HEK293 (cell line): ENCODE measurements around the gene OR1J4.

Experiments
- CTCF ChIA-PET: fragments of 350-600 bp; formaldehyde crosslinking; extraction: SDS; loops from one replicate; lab custom pipeline; 2021; ENCODE audit warnings: antibody characterized with exemption; lab: Yijun Ruan, JAX
- POLR2A ChIA-PET: fragments of 300-600 bp; formaldehyde crosslinking; extraction: SDS; loops from one replicate; lab custom pipeline; 2020; ENCODE audit warnings: antibody characterized with exemption, inconsistent platforms; lab: Yijun Ruan, JAX
- H3K27ac ChIP-seq: fragments of 200-500 bp; sonication (Bioruptor generic); 2 replicates; pipeline ENCODE4 v1.5.1; 2014; ENCODE audit warnings: low read depth, low read length, control low read depth, inconsistent platforms; ENCODE audit errors: extremely low read depth
- H3K36me3 ChIP-seq, 2 experiments: fragments of 200-500 bp in 1 of 2; sonication (Bioruptor generic) in 1 of 2; 1 replicate in 1 of 2; 2 replicates in 1 of 2; pipeline ENCODE4 v1.5.1; 2014 to 2017; ENCODE audit warnings: inconsistent platforms in 2 of 2, low read length in 2 of 2; ENCODE audit not compliant: control insufficient read depth in 2 of 2, insufficient read depth in 1 of 2
- H3K4me1 ChIP-seq: fragments of 200-500 bp; sonication (Bioruptor generic); 2 replicates; pipeline ENCODE4 v1.5.1; 2014; ENCODE audit warnings: mild to moderate bottlenecking, low read length, inconsistent platforms; ENCODE audit not compliant: control insufficient read depth, insufficient read depth
- H3K4me3 ChIP-seq: 2 replicates; pipeline ENCODE4 v1.5.1; 2011; ENCODE audit warnings: low read depth, mild to moderate bottlenecking, control low read depth, low read length, moderate library complexity
- H3K9me3 ChIP-seq: fragments of 200-500 bp; sonication (Bioruptor generic); 2 replicates; pipeline ENCODE4 v1.5.1; 2014; ENCODE audit warnings: low read depth, low read length, inconsistent platforms; ENCODE audit not compliant: control insufficient read depth, insufficient read depth
- BCL11B ChIP-seq: fragments of 450-650 bp; formaldehyde crosslinking; IDR thresholded peaks from 2 replicates; pipeline ENCODE4 v1.5.1; 2016; ENCODE audit warnings: low read depth, missing biosample characterization, missing genetic modification characterization
- GLI4 ChIP-seq: fragments of 450-650 bp; formaldehyde crosslinking; IDR thresholded peaks from 2 replicates; pipeline ENCODE4 v1.5.1; 2016; ENCODE audit warnings: missing biosample characterization, missing genetic modification characterization
- GLIS1 ChIP-seq: fragments of 450-650 bp; formaldehyde crosslinking; IDR thresholded peaks from 2 replicates; pipeline ENCODE4 v1.5.1; 2016; ENCODE audit warnings: missing biosample characterization, missing genetic modification characterization
- REPIN1 ChIP-seq: fragments of 450-650 bp; formaldehyde crosslinking; IDR thresholded peaks from 2 replicates; pipeline ENCODE4 v1.5.1; 2017; ENCODE audit warnings: missing biosample characterization, missing genetic modification characterization, low read depth
- SCRT2 ChIP-seq: fragments of 450-650 bp; formaldehyde crosslinking; IDR thresholded peaks from 2 replicates; pipeline ENCODE4 v1.5.1; 2016; ENCODE audit warnings: missing biosample characterization, missing genetic modification characterization
- SETDB1 ChIP-seq: IDR thresholded peaks from one replicate; pipeline ENCODE4 v1.6.1; 2017; ENCODE audit warnings: mild to moderate bottlenecking, low read length, moderate library complexity, mixed read lengths; ENCODE audit not compliant: insufficient read length
- TCF7L2 ChIP-seq: IDR thresholded peaks from 2 replicates; pipeline ENCODE4 v1.6.1; 2011; ENCODE audit warnings: low read depth, mild to moderate bottlenecking, inconsistent platforms, low read length, moderate library complexity, borderline replicate concordance
- ZFHX2 ChIP-seq: fragments of 450-650 bp; formaldehyde crosslinking; conservative IDR thresholded peaks from 2 replicates; pipeline ENCODE4 v1.5.1; 2016; ENCODE audit warnings: missing biosample characterization, missing genetic modification characterization
- ZIC2 ChIP-seq: fragments of 450-650 bp; formaldehyde crosslinking; IDR thresholded peaks from 2 replicates; pipeline ENCODE4 v1.5.1; 2016; ENCODE audit warnings: missing biosample characterization, missing genetic modification characterization
- ZNF114 ChIP-seq: fragments of 450-650 bp; formaldehyde crosslinking; IDR thresholded peaks from 2 replicates; pipeline ENCODE4 v1.5.0; 2017; ENCODE audit warnings: missing biosample characterization, missing genetic modification characterization
- ZNF140 ChIP-seq: fragments of 450-650 bp; formaldehyde crosslinking; IDR thresholded peaks from 2 replicates; pipeline ENCODE4 v1.5.1; 2016; ENCODE audit warnings: missing biosample characterization, missing genetic modification characterization
- ZNF184 ChIP-seq: fragments of 450-650 bp; IDR thresholded peaks from 2 replicates; pipeline ENCODE4 v1.5.1; 2018; ENCODE audit warnings: missing biosample characterization, mild to moderate bottlenecking, missing genetic modification characterization
- ZNF211 ChIP-seq: fragments of 450-650 bp; formaldehyde crosslinking; IDR thresholded peaks from 2 replicates; pipeline ENCODE4 v1.5.1; 2016; ENCODE audit warnings: low read depth, missing biosample characterization, missing genetic modification characterization
- ZNF214 ChIP-seq: fragments of 450-650 bp; formaldehyde crosslinking; IDR thresholded peaks from 2 replicates; pipeline ENCODE4 v1.5.1; 2017; ENCODE audit warnings: missing biosample characterization, mild to moderate bottlenecking, missing genetic modification characterization, borderline replicate concordance
- ZNF24 ChIP-seq: fragments of 450-650 bp; formaldehyde crosslinking; IDR thresholded peaks from 2 replicates; pipeline ENCODE4 v1.5.1; 2016; ENCODE audit warnings: missing biosample characterization, missing genetic modification characterization
- ZNF266 ChIP-seq: fragments of 450-650 bp; formaldehyde crosslinking; IDR thresholded peaks from 2 replicates; pipeline ENCODE4 v1.5.1; 2016; ENCODE audit warnings: missing biosample characterization, missing genetic modification characterization, low read depth
- ZNF292 ChIP-seq: fragments of 450-650 bp; formaldehyde crosslinking; IDR thresholded peaks from 2 replicates; pipeline ENCODE4 v1.5.1; 2016; ENCODE audit warnings: low read depth, missing biosample characterization, missing genetic modification characterization, borderline replicate concordance
- ZNF311 ChIP-seq: fragments of 450-650 bp; formaldehyde crosslinking; IDR thresholded peaks from 2 replicates; pipeline ENCODE4 v1.5.1; 2017; ENCODE audit warnings: missing biosample characterization, missing genetic modification characterization, borderline replicate concordance
- ZNF335 ChIP-seq: fragments of 450-650 bp; formaldehyde crosslinking; conservative IDR thresholded peaks from 2 replicates; pipeline ENCODE4 v1.5.1; 2016; ENCODE audit warnings: missing biosample characterization, missing genetic modification characterization
- ZNF350 ChIP-seq: fragments of 450-650 bp; formaldehyde crosslinking; IDR thresholded peaks from 2 replicates; pipeline ENCODE4 v1.5.0; 2017; ENCODE audit warnings: missing biosample characterization, mild to moderate bottlenecking, missing genetic modification characterization
- ZNF354C ChIP-seq: fragments of 450-650 bp; formaldehyde crosslinking; IDR thresholded peaks from 2 replicates; pipeline ENCODE4 v1.5.1; 2016; ENCODE audit warnings: missing biosample characterization, missing genetic modification characterization, low read depth, borderline replicate concordance
- ZNF394 ChIP-seq: fragments of 450-650 bp; formaldehyde crosslinking; IDR thresholded peaks from 2 replicates; pipeline ENCODE4 v1.5.1; 2016; ENCODE audit warnings: missing biosample characterization, missing genetic modification characterization, mild to moderate bottlenecking, moderate library complexity, borderline replicate concordance
- ZNF501 ChIP-seq: fragments of 450-650 bp; formaldehyde crosslinking; IDR thresholded peaks from 2 replicates; pipeline ENCODE4 v1.5.1; 2016; ENCODE audit warnings: missing biosample characterization, missing genetic modification characterization
- ZNF544 ChIP-seq: fragments of 450-650 bp; formaldehyde crosslinking; IDR thresholded peaks from 2 replicates; pipeline ENCODE4 v1.5.0; 2017; ENCODE audit warnings: missing biosample characterization, missing genetic modification characterization
- ZNF555 ChIP-seq: fragments of 450-650 bp; formaldehyde crosslinking; conservative IDR thresholded peaks from 2 replicates; pipeline ENCODE4 v1.5.1; 2017; ENCODE audit warnings: missing biosample characterization, mild to moderate bottlenecking, missing genetic modification characterization, inconsistent platforms
- ZNF768 ChIP-seq: fragments of 450-650 bp; formaldehyde crosslinking; IDR thresholded peaks from 2 replicates; pipeline ENCODE4 v1.5.1; 2018; ENCODE audit warnings: missing biosample characterization, mild to moderate bottlenecking, missing genetic modification characterization
- ZNF785 ChIP-seq: fragments of 450-650 bp; formaldehyde crosslinking; IDR thresholded peaks from 2 replicates; pipeline ENCODE4 v1.5.1; 2016; ENCODE audit warnings: missing biosample characterization, missing genetic modification characterization
- ZSCAN30 ChIP-seq: fragments of 450-650 bp; IDR thresholded peaks from 2 replicates; pipeline ENCODE4 v1.5.1; 2018; ENCODE audit warnings: missing biosample characterization, mild to moderate bottlenecking, missing genetic modification characterization, moderate library complexity

OR1J4 gene

GRCh38 chr9:122552812-122553211 lies 33.9 kb downstream of the OR1J4 start, which contains the start of gene OR1N2:
OR1N2 (plus strand) TSS chr9:122553112; CDS start chr9:122553212, 100 bp downstream.
- no peaks in the 10 kb centered on the region for H3K36me3 ChIP-seq
- H3K4me1 ChIP-seq: no peaks in the 10 kb centered on the region
- POLR2A ChIA-PET: no interaction called here
- TF ChIP-seq ZSCAN30 (tag by site-specific recombination) (no peak), ZNF394 (tag by site-specific recombination) (no peak), ZNF350 (tag by site-specific recombination) (no peak)
- no peak within 1 kb of the TSS for H3K4me3 ChIP-seq
- CTCF ChIA-PET: interaction anchor here (0.6 kb wide), 1 partner anchor 279 kb away, joined by 4 read pairs; no protein-coding TSS in a partner anchor
- H3K9me3 ChIP-seq: no peaks in the 10 kb centered on the region
- no peak within 1 kb of the TSS for H3K27ac ChIP-seq

- POLR2A ChIA-PET: no interaction called here
- H3K27ac ChIP-seq: no peak overlapping the region
- H3K4me1 ChIP-seq: no peaks in the 10 kb centered on the region
- no peaks in the 10 kb centered on the region for H3K36me3 ChIP-seq
- TF ChIP-seq ZNF555 (tag by site-specific recombination) (no peak), ZNF114 (no peak), ZNF501 (no peak), TCF7L2 (no peak)
- no peaks in the 10 kb centered on the region for H3K9me3 ChIP-seq
- CTCF ChIA-PET: no interaction called here
- H3K4me3 ChIP-seq: no peak overlapping the region
These were observed 42.5 kb downstream of the OR1J4 start for GRCh38 chr9:122561446-122561845.

- no peaks in the 10 kb centered on the region for H3K36me3 ChIP-seq
- POLR2A ChIA-PET: no interaction called here
- no peaks in the 10 kb centered on the region for H3K4me1 ChIP-seq
- CTCF ChIA-PET: interaction anchor here (0.5 kb wide), 1 partner anchor 10 kb away, joined by 6 read pairs; no protein-coding TSS in a partner anchor
- TF ChIP-seq ZNF140 (no peak), BCL11B (no peak)
- H3K9me3 ChIP-seq: no peaks in the 10 kb centered on the region
- H3K4me3 ChIP-seq: no peak overlapping the region
- H3K27ac ChIP-seq: no peak overlapping the region
These were observed 43.3 kb downstream of the OR1J4 start for GRCh38 chr9:122562134-122562760.

GRCh38 chr9:122567901-122568300 lies 49.0 kb downstream of the OR1J4 start:
- Histone ChIP-seq H3K36me3 (no peaks in the 10 kb centered on the region), H3K4me3 (no peak overlapping the region), H3K9me3 (no peaks in the 10 kb centered on the region), H3K4me1 (no peaks in the 10 kb centered on the region), H3K27ac (no peak overlapping the region)
- ChIA-PET CTCF (no interaction called here), POLR2A (no interaction called here)
- no peak for TF ChIP-seq ZNF292
- no peak for TF ChIP-seq ZNF311 (tag by site-specific recombination)
- no peak for TF ChIP-seq ZNF335 (tag by site-specific recombination)
- no peak for TF ChIP-seq ZNF211 (tag by site-specific recombination)
- TF ChIP-seq ZNF544 (tag by site-specific recombination): no peak
- TF ChIP-seq ZFHX2 (tag by site-specific recombination): no peak
- TF ChIP-seq GLI4: no peak
- no peak for TF ChIP-seq ZNF266 (tag by site-specific recombination)
- TF ChIP-seq ZIC2: no peak
- TF ChIP-seq SCRT2 (tag by site-specific recombination): no peak
- no peak for TF ChIP-seq ZNF785
- no peak for TF ChIP-seq ZNF214 (tag by site-specific recombination)
- TF ChIP-seq ZNF24 (tag by site-specific recombination): no peak
- TF ChIP-seq GLIS1: no peak
- no peak for TF ChIP-seq REPIN1 (tag by site-specific recombination)
- TF ChIP-seq ZNF768 (tag by site-specific recombination): no peak
- TF ChIP-seq SETDB1: no peak
- TF ChIP-seq ZNF184: no peak
- no peak for TF ChIP-seq ZNF354C
